Measurements from ENCODE around the gene CCDC181.

Gene CCDC181

GRCh38 chr1:169368406-169368769 lies 58.9 kb downstream of the CCDC181 start:
- no peak for DNase-seq (ENCODE audit: low spot score)
- peak overlapping the region; percentile 92 for H3K4me3 ChIP-seq
- H3K27ac ChIP-seq, result peak overlapping the region; percentile 71 to 90
- TF ChIP-seq CTCF (IDR thresholded peaks at IDR 0.05), result no peak

- no peak for TF ChIP-seq CTCF (IDR thresholded peaks at IDR 0.05)
- Histone ChIP-seq H3K27ac (peak within 1 kb of the TSS; percentile 71 to 90), H3K4me3 (peak within 1 kb of the TSS; percentile 92)
- DNase-seq (ENCODE audit: low spot score), result peak; percentile 98
Measured at GRCh38 chr1:169367686-169368405, 59.4 kb downstream of the CCDC181 start, which contains the start of the genes BLZF1 and NME7. Gene BLZF1, plus strand, starts transcription at chr1:169368195. Its CDS starts 1,328 bp downstream, at chr1:169369523. Gene NME7, minus strand, starts transcription at chr1:169367797. Its CDS starts 87 bp downstream, at chr1:169367710.

GRCh38 chr1:169367096-169367685 lies 60.1 kb downstream of the CCDC181 start:
- Histone ChIP-seq H3K4me3 (peak overlapping the region; percentile 92), H3K27ac (peak overlapping the region; percentile 71 to 90)
- no peak for TF ChIP-seq CTCF (IDR thresholded peaks at IDR 0.05)
- DNase-seq (ENCODE audit: low spot score), result no peak

GRCh38 chr1:169364948-169365347 lies 62.3 kb downstream of the CCDC181 start:
- H3K27ac ChIP-seq, result no peak overlapping the region
- TF ChIP-seq CTCF (IDR thresholded peaks at IDR 0.05), result no peak
- DNase-seq (ENCODE audit: low spot score), result no peak
- no peak overlapping the region for H3K4me3 ChIP-seq

GRCh38 chr1:169363046-169363730 lies 64.1 kb downstream of the CCDC181 start:
- no peak overlapping the region for H3K4me3 ChIP-seq
- DNase-seq (ENCODE audit: low spot score), result no peak
- H3K27ac ChIP-seq, result no peak overlapping the region
- no peak for TF ChIP-seq CTCF (IDR thresholded peaks at IDR 0.05)

GRCh38 chr1:169361281-169361680 lies 66.0 kb downstream of the CCDC181 start:
- Histone ChIP-seq H3K4me3 (no peak overlapping the region), H3K27ac (no peak overlapping the region)
- TF ChIP-seq CTCF (IDR thresholded peaks at IDR 0.05), result no peak
- no peak for DNase-seq (ENCODE audit: low spot score)
